ENCODE measurements around the gene TACC2. TPM values are rescaled to one million over a fixed set of nuclear protein-coding genes. Genes with fewer than 3 reads are reported as not detected.

The TACC2 gene
- total RNA-seq, 4 donors from 2014 or later, result 63.1 to 102 (median 74.9) TPM

DNA sequence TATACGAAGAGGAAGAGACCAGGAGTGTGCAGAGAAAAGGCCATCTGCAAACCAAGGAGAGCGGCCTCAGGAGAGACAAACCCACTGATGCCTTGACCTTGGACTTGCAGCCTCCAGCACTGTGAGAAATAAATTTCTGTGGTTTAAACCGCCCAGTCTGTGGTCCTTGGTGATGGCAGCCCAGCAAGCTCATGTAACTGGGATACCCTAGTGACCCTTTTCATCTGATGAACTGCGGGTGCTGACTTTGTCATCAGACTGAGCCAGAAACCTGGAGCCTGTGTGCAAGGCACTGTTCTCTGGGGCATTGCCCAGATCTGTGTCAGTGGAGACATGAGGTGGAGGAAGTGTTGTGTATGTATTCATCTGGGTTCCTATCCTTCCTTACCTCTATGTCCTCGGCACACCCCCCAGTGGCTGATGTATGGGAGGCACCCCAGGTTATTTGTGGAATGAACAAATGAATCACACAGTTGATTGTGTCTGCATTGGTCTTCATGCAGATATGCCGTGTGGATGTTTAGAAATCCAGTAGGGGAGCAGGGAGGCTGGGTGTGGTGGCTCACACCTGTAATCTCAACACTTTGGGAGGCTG, 217.6 kb downstream of the TACC2 start:
- Histone ChIP-seq H3K9me3 (no peaks in the 10 kb centered on the region), H3K4me3 (no peak overlapping the region), H3K27me3 (no peaks in the 10 kb centered on the region), H3K36me3 (peaks cover 0 to 25% of the 10 kb centered on the region in 2 donors), H3K4me1 (peaks cover 0 to 27% (median 0%) of the 10 kb centered on the region in 3 donors), H3K27ac (no peak overlapping the region)
- 76 to 80% methylated on average over 1 to 3 of the region's 6 CpGs for WGBS, 2 donors (ENCODE audit: low coverage in 1 of 2)
- ATAC-seq, result no peak
- TF ChIP-seq, protein P1, sequence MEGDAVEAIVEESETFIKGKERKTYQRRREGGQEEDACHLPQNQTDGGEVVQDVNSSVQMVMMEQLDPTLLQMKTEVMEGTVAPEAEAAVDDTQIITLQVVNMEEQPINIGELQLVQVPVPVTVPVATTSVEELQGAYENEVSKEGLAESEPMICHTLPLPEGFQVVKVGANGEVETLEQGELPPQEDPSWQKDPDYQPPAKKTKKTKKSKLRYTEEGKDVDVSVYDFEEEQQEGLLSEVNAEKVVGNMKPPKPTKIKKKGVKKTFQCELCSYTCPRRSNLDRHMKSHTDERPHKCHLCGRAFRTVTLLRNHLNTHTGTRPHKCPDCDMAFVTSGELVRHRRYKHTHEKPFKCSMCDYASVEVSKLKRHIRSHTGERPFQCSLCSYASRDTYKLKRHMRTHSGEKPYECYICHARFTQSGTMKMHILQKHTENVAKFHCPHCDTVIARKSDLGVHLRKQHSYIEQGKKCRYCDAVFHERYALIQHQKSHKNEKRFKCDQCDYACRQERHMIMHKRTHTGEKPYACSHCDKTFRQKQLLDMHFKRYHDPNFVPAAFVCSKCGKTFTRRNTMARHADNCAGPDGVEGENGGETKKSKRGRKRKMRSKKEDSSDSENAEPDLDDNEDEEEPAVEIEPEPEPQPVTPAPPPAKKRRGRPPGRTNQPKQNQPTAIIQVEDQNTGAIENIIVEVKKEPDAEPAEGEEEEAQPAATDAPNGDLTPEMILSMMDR (IDR thresholded peaks at IDR 0.05), result no peak
- no peak for TF ChIP-seq POLR2AphosphoS5 (IDR thresholded peaks at IDR 0.05)
- no peak for TF ChIP-seq POLR2A (IDR thresholded peaks at IDR 0.05)
- no peak for TF ChIP-seq EP300 (IDR thresholded peaks at IDR 0.05)

DNA sequence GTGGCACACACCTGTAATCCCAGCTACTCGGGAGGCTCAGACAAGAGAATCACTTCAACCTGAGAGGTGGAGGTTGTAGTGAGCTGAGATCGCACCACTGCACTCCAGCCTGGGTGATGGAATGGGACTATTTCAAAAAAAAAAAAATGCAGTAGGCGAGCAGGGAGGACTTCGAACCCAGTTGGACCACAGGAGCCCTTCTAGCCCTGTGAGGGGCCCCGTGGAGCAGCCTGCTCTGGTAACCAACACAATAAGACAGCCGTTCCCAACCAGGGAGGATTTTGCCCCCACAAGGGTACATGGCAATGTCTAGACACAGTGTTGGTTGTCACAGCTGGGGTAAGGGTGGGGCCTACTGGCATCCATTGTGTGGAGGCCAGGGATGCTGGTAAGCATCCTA, 218.2 kb downstream of the TACC2 start:
- Histone ChIP-seq H3K4me1 (peaks cover 0 to 27% (median 0%) of the 10 kb centered on the region in 3 donors), H3K27me3 (no peaks in the 10 kb centered on the region), H3K36me3 (peaks cover 0 to 29% of the 10 kb centered on the region in 2 donors), H3K9me3 (no peaks in the 10 kb centered on the region), H3K27ac (no peak overlapping the region), H3K4me3 (no peak overlapping the region)
- no peak for ATAC-seq
- TF ChIP-seq, protein P1 (IDR thresholded peaks at IDR 0.05), result no peak
- TF ChIP-seq EP300 (IDR thresholded peaks at IDR 0.05), result no peak
- no peak for TF ChIP-seq POLR2A (IDR thresholded peaks at IDR 0.05)
- TF ChIP-seq POLR2AphosphoS5 (IDR thresholded peaks at IDR 0.05), result no peak
- 91 to 100% methylated on average over 4 to 6 of the region's 6 CpGs for WGBS, 2 donors (ENCODE audit: low coverage in 1 of 2)

DNA sequence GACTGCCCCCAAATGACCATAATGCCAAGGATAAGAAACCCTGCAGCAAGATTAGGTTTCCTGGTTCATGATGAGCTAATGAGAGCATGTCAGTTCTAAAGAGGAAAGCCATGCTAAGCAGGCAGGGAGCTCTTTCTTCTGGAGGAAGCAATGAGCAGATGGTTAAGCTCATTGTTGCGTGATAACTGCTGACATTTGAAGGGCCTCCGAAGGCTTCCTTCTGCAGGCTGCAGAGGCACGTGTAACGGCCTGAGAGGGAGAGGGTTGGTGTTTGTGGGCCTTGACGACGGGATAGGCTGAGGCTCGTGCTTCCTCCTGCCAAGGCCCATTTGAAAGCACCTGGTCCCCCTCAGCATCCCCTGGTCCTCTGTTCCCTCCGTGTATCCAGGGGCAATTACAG, 218.6 kb downstream of the TACC2 start:
- H3K4me1 ChIP-seq, result peaks cover 0 to 27% (median 0%) of the 10 kb centered on the region in 3 donors
- WGBS, 2 donors (ENCODE audit: low coverage in 1 of 2), result 52 to 59% methylated on average over 4 of the region's 8 CpGs
- H3K4me3 ChIP-seq, result no peak overlapping the region
- no peak for TF ChIP-seq POLR2A (IDR thresholded peaks at IDR 0.05)
- TF ChIP-seq POLR2AphosphoS5 (IDR thresholded peaks at IDR 0.05), result no peak
- no peak for TF ChIP-seq EP300 (IDR thresholded peaks at IDR 0.05)
- TF ChIP-seq, protein P1 (IDR thresholded peaks at IDR 0.05), result no peak
- no peak overlapping the region for H3K27ac ChIP-seq
- no peak for ATAC-seq
- H3K9me3 ChIP-seq, result no peaks in the 10 kb centered on the region
- peaks cover 0 to 33% of the 10 kb centered on the region in 2 donors for H3K36me3 ChIP-seq
- H3K27me3 ChIP-seq, result no peaks in the 10 kb centered on the region

DNA sequence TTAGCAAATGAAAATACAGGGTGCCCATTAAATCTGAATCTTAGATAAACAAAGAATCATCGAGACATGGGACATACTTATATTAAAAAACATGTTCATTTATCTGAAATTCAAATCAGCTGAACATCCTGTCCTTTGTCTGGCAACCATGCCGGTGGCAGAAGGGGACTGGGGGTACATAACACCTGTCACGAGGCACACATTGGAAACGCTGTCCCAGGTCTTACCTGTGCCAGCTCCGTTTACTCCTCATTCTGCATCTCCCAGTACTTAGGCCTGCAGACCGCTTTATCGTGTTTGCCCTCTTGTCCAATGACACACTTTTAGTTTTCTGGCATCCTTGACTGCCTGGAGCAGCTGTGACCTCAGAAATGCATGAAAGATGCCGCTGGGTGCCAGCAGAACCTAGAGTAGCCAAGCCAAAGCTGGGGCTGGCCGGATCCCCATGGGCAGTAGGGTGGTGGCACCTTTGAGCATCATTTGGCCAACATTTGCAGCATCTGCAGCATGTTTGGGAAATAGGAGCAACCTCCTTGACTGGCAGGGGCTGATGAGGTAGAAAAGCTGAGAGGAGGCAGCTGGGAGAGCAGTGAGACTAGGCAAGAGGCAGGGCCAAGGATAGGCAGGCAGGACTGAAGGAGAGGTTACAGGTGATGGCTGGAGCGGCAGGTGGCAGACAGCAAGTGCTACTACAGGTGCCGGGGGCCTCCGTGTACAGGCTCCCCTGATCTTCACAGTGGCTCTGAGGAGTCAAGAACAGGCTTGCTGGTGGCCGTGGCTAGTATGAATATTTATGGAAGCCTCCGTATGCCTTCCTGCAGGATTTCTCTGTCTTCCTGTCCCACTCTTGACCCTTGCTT, 219.8 kb downstream of the TACC2 start:
- TF ChIP-seq, protein P1 (IDR thresholded peaks at IDR 0.05), result no peak
- TF ChIP-seq EP300 (IDR thresholded peaks at IDR 0.05) (no peak), POLR2A (IDR thresholded peaks at IDR 0.05) (no peak), POLR2AphosphoS5 (IDR thresholded peaks at IDR 0.05) (no peak)
- no peak for ATAC-seq

More for the DNA sequence above, 219.8 kb downstream of the TACC2 start:
- Histone ChIP-seq H3K4me3 (no peak overlapping the region), H3K27ac (no peak overlapping the region), H3K9me3 (no peaks in the 10 kb centered on the region), H3K27me3 (no peaks in the 10 kb centered on the region), H3K4me1 (peaks cover 0 to 27% (median 0%) of the 10 kb centered on the region in 3 donors), H3K36me3 (peaks cover 0 to 43% of the 10 kb centered on the region in 2 donors)
- 68 to 81% methylated on average over 11 to 12 of the region's 14 CpGs for WGBS, 2 donors (ENCODE audit: low coverage in 1 of 2)

Data from gastroesophageal sphincter (tissue), 4 donors.